NCI-H187 treated with DMSO at 0.1 percent for 48 hours (cell line): ENCODE results near the gene WDR13.
A peak's percentile ranks its signal among the peaks of the same experiment; 100 is the strongest.
"Not testable (repeated sequence)": the region's sequence is repeated elsewhere in the genome, so short reads cannot be mapped to it uniquely, and the experiment has no call there.

ENCODE experiments used
- DNase-seq: peaks from one replicate; lab custom pipeline; 2025; lab: John Stamatoyannopoulos, UW

WDR13 gene

GRCh38 chrX:48597353-48598264 lies at the start of gene WDR13:
Gene WDR13, plus strand, starts transcription at chrX:48597492. Its CDS starts 505 bp downstream, at chrX:48597997.
- DNase-seq = peak; percentile 60

GRCh38 chrX:48548871-48549270 lies 48.4 kb upstream of the WDR13 start:
- DNase-seq = no peak

- not testable (repeated sequence) for DNase-seq
Measured at GRCh38 chrX:48555731-48556325, 41.5 kb upstream of the WDR13 start.

GRCh38 chrX:48558271-48558670 lies 39.0 kb upstream of the WDR13 start:
- no peak for DNase-seq

- no peak for DNase-seq
Measured at GRCh38 chrX:48559636-48560035, 37.7 kb upstream of the WDR13 start.

GRCh38 chrX:48560056-48560455 lies 37.2 kb upstream of the WDR13 start:
- DNase-seq = no peak

GRCh38 chrX:48560681-48561080 lies 36.6 kb upstream of the WDR13 start:
- no peak for DNase-seq

- DNase-seq = no peak
Measured at GRCh38 chrX:48569958-48570357, 27.3 kb upstream of the WDR13 start.

GRCh38 chrX:48573690-48574269 lies 23.5 kb upstream of the WDR13 start:
- DNase-seq = no peak

- DNase-seq = peak; percentile 41
Measured at GRCh38 chrX:48574270-48575266, 22.7 kb upstream of the WDR13 start, which contains the start of gene RBM3. Gene RBM3, plus strand, starts transcription at chrX:48574484. Its CDS starts 697 bp downstream, at chrX:48575181.

- DNase-seq = no peak
Measured at GRCh38 chrX:48575642-48576041, 21.6 kb upstream of the WDR13 start.

GRCh38 chrX:48576108-48576507 lies 21.2 kb upstream of the WDR13 start:
- DNase-seq = no peak

- no peak for DNase-seq
Measured at GRCh38 chrX:48578661-48579128, 18.6 kb upstream of the WDR13 start.

GRCh38 chrX:48579259-48579658 lies 18.0 kb upstream of the WDR13 start:
- no peak for DNase-seq

- DNase-seq = no peak
Measured at GRCh38 chrX:48580662-48581061, 16.6 kb upstream of the WDR13 start.

- DNase-seq = no peak
Measured at GRCh38 chrX:48584698-48585097, 12.6 kb upstream of the WDR13 start.

- DNase-seq = no peak
Measured at GRCh38 chrX:48589482-48590162, 7.7 kb upstream of the WDR13 start.

GRCh38 chrX:48590203-48591103 lies 6.8 kb upstream of the WDR13 start:
- no peak for DNase-seq

GRCh38 chrX:48591255-48591791 lies 6.0 kb upstream of the WDR13 start:
- DNase-seq = no peak

GRCh38 chrX:48592971-48593370 lies 4.3 kb upstream of the WDR13 start:
- no peak for DNase-seq
